CD4-positive, alpha-beta T cell treated with Interleukin-15 for 4 hours (primary cell): ENCODE results near the gene COL6A1.

Experiments used
- DNase-seq: peaks from one replicate; pipeline ENCODE4 v3.0.0-alpha.2; 2020; ENCODE audit warnings: low spot score

The COL6A1 gene

DNA sequence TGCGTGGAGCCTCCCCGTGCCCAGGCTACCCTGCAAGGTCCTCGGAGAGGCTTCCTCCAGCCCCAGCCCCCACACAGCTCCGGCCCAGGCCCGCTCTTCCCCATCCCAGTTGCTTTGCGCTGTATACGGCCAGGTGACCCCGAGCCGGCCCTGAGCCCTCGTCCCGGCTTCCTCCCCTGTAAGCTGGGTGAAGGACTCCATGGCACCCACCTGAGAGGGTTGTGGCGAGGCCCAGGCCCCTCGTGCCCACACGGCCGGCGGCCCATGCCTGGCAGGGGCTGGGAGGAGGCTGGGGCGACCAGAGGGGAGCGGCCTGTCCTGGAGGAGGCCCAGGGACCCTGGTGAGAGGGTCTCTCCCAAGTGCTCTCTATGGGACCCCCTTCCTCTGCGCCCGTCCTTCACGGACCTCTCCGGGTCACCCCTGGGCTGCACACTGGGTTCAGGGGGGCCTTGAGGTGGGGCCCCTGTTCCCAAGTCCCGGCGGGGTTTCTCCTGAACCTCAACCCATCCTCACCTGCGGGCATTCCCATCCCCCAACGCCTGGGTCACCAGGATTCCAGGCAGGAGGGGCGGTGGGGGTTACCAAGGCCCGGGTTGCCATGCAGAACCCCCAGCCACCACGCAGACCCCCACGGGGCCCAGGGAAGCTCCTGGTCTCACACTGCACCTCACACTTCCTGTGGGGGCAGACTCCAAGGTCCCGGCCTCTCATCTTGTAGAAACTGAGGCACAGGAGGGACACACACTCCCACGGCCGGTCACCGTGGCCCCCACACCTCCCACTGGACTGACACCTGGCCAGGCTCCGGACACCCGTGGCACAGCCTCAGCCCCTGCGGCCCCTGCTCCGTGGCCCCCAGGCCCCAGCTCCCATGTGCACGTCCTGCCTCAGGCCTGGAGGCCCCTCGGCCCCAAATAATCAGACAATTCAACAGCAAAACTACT is 25.2 kb downstream of the COL6A1 start:
- no peak for DNase-seq

DNA sequence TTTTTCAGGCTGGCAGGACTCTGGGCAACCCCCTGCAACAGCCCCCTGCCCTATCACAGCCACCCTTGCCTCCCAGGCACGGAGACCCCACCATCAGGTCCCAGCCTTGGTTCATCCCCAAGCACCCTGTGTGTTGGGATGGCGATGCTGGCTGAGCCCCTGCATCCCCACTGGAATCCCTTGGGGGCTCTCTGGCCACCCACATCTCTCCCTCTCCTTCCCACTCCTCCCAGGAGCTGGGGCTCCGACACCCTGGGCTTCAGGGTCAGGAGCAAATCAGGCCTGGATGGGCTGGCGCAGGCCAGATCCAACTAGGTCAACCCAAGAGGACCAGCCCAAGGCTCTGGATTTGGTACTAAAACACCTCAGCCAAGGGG is 25.9 kb downstream of the COL6A1 start:
- DNase-seq = no peak

DNA sequence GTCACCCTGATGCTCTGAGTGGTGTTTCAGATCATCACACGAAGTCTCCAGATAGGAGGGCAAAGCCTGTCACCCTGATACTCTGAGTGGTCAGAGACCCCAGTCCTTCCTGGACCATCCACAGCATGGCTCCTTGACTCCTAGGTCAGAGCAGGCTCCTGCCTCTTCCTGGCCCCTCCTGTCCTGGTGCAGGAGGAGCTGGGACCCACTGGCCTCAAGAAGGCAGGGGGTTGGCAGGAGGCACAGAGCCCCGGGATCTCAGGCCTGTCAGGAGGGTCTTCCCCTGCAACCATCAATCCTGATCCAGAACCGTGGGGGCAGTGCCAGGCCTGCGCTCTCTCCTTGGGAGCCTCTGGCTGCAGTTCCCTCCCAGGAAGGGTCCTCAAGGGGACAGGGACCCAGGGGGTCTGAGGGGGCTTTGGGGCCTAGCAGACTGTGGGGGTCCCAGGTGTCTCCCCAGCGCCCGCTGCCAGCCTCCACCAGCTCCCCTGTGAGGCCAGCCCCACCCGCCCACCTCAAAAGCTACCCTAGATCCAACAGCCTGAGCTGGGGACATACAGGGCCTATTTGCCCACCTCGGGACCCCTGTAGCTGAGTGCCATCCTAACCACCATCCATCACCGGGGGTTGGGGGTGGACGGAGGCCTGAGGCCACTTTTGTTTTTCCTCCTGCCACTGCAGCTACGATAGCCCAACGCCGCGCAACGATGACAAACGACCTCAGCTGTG is 27.5 kb downstream of the COL6A1 start:
- no peak for DNase-seq

DNA sequence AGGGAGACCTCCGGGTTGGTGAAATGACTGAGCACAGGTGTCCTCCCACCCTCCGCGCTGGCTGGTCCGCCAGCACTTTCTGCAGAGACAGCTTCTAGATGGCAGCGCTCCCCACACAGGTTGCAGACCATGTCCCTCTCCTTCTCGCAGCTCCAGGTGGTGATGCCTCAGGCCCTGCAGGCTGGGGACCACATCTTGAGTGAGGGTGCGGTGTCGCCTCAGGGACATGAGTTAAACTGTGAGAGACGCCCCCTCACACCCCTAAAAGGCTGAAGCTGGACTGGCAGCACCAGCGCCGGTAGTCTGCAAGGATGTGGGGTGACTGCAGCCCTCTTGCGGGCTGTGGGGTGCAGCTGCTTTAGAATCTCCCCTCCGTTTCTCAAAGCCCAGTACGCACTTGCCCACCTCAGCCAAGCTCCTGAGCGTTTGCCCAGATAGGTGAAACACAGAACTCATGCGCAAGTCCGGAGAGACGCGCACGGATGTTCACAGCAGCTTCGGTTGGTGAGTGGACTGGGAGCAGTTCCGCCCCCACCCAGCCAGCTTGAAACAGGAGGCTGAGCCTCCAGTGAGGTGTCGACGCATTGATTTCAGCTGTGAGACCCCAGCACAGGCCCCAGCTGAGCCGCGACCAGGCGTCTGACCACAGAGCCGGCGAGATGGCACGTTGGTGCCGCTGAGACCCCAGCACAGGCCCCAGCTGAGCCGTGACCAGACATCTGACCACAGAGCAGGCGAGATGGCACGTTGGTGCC is 28.6 kb downstream of the COL6A1 start:
- DNase-seq = no peak

DNA sequence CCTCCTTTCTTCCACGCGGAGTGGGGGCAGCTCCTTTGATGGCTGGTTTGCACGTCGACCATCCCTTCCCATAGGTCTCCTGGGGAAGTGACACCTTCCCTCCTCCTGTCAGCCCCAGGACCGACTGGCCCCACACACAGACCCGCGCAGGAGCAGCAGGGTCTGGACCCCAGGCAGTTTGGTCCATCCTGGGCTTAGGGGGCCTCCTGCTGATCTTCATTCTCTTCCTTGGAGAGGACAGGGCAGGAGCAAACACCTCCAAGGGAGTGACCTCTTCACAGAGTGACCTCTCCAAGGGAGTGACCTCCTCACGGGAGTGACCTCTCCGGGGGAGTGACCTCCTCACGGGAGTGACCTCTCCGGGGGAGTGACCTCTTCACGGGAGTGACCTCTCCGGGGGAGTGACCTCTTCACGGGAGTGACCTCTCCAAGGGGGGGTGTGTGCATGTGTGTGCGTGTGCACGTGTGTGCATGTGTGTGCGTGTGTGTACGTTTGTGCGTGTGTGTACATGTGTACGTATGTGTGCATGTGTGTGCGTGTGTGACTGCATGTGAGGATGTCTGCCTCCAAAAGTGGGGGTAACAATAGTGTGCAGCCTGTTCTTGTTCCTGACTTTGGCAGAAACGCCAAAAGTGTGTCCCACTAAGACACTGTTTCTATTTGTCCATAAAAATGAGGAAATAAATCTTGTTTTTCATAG is 29.8 kb downstream of the COL6A1 start:
- no peak for DNase-seq

DNA sequence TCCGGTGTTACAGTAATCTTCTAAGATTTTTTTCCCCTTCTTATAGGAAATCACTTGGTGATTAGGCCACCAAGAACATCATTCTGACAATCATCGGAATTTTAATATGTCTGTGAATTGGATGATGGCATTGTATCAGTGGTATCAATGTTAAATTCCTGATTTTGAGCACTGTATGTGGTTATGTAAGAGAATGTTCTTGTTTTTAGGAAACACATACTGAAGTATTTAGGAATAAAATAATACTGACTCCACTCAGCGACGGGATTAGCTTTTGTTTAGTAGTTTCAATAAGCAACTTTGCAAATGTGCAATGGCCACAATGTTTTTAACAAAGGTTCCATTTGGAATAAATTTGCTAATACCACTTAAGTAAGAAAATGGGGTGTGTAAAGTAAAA is 30.6 kb downstream of the COL6A1 start:
- DNase-seq = no peak

DNA sequence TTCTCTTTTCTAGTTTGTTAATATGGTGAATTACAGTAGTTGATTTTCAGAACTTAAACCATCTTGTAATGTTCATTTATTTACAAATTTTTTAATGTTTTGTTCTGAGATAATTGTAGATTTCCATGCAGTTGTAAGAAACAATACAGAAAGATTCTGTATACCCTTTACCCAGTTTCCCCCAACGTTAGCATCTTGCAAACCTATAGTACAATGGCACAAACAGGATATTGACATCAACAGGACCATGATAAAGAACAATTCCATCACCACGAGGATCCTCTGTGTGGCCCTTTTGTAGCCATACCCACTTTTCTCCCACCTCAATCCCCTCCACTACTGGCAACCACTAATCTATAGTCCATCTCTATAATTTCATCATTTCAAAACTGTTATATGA is 33.3 kb downstream of the COL6A1 start:
- DNase-seq = no peak

DNA sequence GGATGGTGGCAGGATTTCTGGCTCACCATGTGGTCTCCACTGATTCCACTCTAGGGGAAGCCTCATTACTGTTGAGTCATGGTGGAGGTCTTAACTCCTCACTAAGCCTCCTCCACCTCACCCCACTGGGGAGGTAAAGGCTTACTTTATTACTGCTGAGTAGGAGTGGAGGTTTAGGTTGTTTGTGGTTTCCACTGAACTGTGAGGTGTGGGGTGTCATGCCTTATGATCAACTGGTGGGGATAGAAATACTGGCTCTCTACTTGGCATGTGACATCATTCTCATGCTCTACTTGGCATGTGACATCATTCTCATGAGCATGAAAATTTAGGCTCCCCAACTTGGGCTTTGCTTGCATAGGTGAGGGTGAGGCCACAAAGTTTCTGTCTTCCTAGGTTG is 35.6 kb downstream of the COL6A1 start:
- DNase-seq = no peak

DNA sequence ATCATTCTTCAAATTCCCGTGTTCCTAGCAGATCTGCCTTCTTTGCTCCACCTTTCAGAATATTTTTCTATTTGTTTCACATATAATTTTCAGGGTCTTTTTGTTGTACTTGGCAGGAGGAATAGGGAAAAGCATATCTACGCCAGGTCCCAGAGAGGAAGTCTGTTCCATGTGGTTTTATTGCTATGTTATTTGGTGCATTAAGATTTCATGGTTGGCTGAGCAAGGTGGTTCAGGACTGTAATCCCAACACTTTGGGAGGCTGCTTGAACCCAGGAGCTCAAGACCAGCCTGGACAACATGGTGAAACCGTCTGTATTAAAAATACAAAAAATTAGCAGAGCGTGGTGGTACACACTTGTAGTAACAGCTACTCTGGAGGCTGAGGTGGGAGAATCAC is 36.1 kb downstream of the COL6A1 start:
- no peak for DNase-seq

DNA sequence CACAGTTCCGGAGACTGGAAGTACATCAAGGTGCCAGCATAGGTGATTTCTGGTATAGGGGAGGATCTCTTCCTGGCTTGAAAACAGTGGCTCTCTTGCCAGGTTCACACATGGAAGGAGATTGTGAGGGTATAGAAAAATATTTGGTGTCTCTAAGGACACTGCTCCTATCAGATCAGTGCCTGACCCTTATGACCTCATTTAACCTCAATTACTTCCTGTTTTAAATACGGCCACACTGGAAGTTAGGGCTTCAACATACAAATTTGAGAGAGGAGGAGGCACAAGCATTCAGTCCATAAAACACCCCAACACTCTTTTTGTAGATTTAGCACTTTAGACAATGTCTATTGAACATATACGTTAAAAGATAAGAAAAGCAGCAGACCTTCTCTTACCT is 37.0 kb downstream of the COL6A1 start:
- DNase-seq = no peak

DNA sequence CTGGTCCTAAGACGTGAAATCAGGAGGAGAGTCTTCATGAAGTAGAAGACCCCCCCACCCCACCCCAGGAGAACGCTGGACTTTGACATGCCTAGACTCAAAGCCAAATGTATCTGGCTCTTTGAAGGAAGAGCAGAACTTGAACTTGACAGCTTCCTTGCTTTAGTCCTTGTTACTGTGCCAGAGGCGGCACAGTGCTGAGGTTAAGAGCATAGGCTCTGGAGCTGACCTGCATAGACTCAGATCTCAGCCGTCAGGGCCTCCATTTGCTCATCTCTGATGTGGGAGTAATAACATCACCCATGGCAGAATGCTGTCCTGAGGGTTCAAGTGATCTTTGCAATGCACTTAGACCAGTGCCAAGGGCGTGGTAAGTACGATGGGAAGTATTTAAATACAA is 39.0 kb downstream of the COL6A1 start:
- DNase-seq = no peak

DNA sequence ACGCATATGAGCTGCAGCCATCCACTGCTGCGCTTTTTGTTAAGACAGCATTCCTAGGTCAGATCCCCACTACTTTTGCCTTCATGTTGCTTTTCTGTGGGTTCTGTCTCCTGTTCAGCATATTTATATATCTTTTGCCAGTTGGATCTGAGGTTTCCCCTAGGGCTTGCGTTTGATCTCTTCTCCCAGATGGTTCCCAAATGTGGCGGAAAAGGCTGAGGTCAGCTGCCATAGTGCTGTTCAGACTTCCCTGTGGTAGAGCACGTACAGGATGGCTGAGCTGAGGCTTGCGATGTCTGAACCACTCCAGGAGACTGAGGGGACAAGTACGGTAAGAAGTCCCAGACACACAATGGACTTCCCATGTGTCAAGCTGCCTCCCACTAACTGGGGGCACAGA is 39.8 kb downstream of the COL6A1 start:
- no peak for DNase-seq

DNA sequence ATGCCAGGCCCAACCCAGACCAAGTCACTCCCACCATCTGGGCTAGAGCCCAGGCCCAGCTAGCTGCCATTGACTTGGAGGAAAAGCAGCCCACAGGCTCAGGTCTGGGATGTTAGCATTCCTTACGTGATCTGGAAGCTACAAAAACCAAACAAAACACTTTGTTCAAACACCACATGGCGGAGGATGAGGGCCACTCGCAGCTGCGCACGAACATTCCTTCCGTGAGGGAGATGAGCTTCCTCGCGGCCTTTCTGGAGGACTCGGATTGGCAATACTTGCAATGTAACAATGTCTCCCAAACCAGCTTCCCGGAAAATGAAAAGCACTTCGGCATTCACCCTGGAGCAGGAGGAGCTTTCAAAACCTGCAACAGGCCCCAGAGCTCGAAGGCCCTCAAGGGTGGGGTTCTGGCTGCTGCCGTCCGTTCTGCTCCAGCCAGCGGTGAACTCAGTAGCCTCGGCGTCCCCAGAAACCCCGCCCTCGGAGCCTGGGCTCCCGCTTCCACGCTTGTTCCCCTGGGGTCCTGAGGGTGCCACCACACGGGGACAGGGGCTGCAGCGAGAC is 40.5 kb downstream of the COL6A1 start:
- DNase-seq = no peak

DNA sequence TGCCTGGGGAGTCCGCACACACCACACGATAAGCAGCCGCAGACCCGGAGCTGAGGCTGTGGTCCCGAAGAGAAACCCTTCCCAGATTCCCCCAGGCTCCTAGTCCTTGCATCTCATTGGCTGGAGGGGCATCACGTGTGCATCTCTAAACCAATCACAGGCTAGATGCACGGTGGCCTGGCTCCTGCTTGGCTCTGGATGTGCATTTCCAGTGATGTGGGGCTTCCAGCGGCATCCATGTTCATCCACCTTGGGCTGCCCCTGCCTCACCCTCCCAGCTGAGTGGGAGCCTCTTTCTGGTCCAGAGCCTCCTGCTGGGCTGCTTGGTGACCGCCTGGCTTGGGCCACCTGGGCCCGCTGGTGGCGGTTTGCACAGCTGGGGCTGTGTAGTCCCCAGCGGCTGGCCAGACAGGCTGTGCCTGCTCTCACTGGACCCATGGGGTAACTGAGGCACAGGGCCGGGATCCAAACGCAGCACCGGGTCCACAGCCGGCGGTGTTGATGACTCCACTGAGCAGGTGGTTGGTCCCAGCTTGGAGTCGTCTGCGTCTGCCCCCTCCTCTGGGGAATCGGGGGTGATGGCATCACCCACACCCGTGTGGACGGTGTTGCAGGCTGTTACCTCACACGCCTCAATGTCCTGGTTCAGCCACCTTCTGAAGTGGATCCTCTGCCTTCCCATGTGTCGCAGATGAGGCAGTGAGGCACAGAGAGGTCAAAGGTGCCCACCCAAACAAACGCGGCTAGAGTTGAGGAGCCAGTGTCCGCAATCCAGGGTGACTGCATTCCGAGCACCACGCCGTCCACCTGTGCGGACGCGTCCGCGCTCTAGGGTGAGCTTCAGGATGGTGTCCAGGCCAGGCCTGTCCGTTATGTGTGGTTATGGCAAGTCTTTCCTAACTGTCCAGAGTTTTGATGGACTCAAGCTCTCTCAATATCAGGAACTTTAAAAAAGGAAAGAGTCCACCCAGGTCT is 41.3 kb downstream of the COL6A1 start:
- no peak for DNase-seq

DNA sequence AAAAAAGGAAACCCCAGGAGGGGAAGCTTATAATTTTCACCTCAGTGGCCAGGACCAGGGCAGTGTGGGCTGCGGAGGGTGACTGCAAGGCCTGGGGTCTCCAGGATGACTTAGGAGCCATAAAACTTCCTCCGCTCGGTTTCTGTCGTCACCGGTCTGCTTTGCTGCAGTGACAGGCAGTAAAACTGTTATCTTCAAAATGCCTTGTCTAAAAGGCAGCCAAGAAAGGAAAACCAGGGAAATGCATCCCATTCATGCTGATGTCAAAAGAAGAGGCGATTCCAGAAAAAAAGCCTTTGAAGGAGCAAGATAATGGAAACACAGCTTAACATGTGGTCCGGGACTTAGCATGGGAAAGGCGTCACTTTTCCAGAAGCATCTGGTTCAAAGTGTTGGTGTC is 42.0 kb downstream of the COL6A1 start:
- DNase-seq = no peak

DNA sequence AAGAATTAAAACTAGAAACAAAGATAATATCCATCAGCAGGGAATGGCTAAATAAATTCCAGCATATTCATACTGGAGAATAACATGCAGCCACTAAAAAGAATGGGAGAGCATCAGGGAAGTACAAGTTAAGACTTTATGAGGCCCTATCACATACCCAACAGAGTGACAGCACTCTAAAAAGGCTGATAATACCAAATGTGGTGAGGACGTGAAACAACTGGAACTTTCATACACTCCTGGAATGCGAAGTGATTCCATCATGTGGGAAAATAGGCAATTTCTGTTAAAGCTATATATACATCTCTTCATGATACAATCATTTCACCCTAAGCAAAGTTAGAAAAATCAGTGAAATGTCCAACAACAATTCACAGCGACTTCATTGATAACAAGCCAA is 42.6 kb downstream of the COL6A1 start:
- DNase-seq = no peak

DNA sequence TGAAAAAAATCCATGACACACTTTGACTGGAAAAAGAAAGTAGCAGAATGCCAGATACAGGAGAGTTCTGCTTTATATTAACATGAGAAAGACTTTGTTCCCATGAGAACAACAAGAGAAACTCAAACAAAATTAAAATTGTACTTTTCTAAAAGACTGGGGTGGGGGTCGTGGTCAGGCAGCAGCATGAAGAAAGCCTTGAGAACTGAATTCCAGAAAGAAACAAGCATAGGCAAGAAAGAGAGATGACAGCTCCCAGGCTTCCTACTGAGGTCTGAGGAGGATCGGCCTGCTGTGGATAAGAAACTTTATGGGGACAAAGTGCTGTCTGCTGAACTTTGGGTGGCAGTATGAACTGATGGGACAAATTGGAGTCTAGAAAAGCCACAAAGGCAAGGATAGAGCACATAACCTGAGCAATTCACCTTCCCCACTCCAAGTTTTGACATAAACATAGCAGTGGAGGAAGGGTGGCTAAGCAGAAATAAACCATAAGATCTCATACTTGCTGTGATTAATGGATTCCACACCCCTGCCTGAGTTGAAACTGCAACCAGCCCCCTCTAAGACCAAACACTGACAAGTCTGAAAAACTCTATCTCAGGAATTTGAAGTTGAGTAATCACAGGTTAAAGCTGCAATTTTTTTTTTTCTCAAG is 43.7 kb downstream of the COL6A1 start:
- DNase-seq = no peak

DNA sequence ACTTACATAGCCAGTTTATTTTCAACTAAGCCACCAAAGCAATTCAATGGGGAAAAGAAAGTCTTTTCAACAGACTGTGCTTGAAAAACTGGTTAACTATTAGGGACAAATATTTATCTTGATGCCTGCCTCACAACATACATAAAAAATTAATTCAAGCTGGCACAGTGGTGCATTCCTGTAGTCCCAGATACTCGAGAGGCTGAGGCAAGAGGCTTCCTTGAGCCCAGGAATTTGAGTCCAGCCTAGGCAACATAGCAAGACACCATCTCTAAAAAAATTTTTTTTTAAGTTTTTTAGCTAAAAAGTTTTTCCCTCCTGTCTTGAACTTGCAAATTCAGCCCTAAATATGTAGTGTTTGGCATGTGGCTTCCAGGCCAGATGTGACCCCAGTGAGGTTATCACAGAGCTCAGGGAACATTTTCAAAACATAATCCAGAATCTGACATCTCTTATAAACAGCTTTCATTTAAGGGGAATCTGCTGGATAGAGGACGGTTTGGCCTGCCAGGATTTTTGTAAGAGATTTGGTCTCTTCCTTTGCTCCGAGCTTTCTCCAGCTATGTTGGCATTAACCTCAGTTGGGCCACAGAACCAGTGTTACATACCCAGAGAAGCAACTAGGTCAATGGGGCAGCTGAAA is 46.4 kb downstream of the COL6A1 start:
- no peak for DNase-seq

DNA sequence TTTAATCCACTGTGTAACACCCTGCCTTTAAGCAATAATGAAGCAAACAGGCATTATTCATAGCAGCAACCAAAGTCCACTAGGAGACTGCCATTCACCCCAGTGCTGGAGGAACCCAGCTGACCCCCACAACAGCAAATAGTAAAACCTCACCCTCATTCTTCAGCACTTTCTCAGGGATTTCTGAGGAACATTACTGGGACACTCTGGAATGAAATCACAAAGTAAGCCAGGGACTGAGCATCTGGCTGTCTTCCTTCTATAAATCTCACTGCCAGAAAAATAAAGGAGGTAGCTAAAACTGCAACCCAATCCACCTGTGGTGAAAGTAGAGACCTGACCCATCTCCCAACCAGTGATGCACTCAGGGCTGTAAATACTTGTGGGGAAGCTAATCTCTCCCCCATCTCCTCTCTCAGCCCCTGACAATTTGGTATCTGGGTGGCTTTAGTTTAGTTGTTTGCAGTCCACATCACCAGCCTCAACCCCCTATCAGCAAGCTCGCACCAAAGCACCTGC is 47.1 kb downstream of the COL6A1 start:
- no peak for DNase-seq
